ENCODE results near the gene ESPN. TPM values are rescaled to one million over a fixed set of nuclear protein-coding genes. Genes with fewer than 3 reads are reported as not detected.

ESPN gene
- total RNA-seq, 1 donor from 2014 or later, result 0.18 TPM

DNA sequence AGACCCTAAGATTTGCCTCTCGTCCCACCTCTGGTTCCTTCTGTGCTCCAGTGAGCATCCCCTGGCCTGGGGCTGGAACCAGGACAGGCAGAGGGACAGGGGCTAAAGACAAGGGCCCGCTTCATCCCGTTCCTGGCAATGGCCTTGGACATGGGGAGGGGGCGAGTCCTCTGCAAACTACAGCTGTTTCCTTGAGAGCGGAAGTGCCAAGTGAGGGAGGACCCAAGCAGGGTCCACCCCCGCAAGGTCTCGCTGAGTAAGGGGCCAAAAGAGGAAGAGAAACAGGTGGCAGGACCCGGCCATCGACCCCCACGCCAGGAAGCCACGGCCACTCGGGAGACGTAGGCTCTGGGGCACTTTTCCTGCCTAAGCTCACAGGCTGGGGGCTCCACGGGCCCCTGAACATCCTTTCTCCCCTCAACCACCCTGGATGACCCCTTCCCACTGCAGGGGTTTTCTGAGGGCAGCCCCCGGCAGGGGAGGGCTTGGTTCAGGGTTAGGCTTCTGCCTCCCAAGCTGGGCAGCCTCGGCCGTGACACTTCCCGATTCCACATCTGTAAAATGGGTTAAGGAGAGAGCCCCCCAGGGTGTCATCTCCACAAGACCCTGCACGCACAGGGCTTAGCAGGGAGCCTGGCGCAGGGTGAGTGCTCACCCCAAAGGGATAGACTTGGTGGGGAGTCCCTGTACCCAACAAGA, 84.8 kb downstream of the ESPN start:
- intact Hi-C loops (cut with micrococcal nuclease), result no loop called here
- Mint-ChIP-seq H3K4me3 (no peak overlapping the region), H3K27ac (no peak overlapping the region), H3K27me3 (peaks cover 5% of the 10 kb centered on the region), H3K9me3 (no peaks in the 10 kb centered on the region), H3K36me3 (ENCODE audit: low read depth) (no peaks in the 10 kb centered on the region), H3K4me1 (peaks cover 3% of the 10 kb centered on the region)
- CTCF ChIA-PET, result no interaction called here
- ATAC-seq (ENCODE audit: low read depth) (no peak), DNase-seq (no peak)
- TF ChIP-seq, protein P1, sequence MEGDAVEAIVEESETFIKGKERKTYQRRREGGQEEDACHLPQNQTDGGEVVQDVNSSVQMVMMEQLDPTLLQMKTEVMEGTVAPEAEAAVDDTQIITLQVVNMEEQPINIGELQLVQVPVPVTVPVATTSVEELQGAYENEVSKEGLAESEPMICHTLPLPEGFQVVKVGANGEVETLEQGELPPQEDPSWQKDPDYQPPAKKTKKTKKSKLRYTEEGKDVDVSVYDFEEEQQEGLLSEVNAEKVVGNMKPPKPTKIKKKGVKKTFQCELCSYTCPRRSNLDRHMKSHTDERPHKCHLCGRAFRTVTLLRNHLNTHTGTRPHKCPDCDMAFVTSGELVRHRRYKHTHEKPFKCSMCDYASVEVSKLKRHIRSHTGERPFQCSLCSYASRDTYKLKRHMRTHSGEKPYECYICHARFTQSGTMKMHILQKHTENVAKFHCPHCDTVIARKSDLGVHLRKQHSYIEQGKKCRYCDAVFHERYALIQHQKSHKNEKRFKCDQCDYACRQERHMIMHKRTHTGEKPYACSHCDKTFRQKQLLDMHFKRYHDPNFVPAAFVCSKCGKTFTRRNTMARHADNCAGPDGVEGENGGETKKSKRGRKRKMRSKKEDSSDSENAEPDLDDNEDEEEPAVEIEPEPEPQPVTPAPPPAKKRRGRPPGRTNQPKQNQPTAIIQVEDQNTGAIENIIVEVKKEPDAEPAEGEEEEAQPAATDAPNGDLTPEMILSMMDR (IDR thresholded peaks at IDR 0.05), result no peak
- POLR2A ChIA-PET, result no interaction called here

DNA sequence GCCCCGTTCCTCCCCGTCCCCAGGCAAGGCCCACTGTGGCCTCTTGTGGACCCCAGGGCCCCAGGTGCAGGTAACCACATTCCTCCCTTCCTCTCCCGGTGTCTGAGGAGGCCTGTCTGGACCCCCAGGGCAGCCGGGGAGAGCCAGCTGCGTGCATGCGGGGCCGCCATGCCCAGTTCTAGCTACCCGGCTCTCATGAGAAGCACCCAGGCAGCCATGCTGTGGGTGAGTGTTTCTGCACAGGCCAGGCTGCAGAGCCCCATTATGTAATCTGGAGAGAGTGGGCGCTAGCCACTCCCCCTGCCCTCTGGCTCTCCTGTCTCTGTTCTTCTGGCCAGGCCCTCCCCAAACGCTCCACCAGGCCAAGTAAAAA, 85.3 kb downstream of the ESPN start:
- no peaks in the 10 kb centered on the region for H3K9me3 Mint-ChIP-seq
- H3K4me1 Mint-ChIP-seq, result peaks cover 3% of the 10 kb centered on the region
- H3K27ac Mint-ChIP-seq, result no peak overlapping the region
- intact Hi-C loops (cut with micrococcal nuclease), result no loop called here
- TF ChIP-seq, protein P1 (IDR thresholded peaks at IDR 0.05), result no peak
- DNase-seq, result no peak
- ChIA-PET CTCF (no interaction called here), POLR2A (no interaction called here)
- H3K4me3 Mint-ChIP-seq, result no peak overlapping the region
- no peaks in the 10 kb centered on the region for H3K36me3 Mint-ChIP-seq (ENCODE audit: low read depth)
- ATAC-seq (ENCODE audit: low read depth), result no peak
- peaks cover 5% of the 10 kb centered on the region for H3K27me3 Mint-ChIP-seq

DNA sequence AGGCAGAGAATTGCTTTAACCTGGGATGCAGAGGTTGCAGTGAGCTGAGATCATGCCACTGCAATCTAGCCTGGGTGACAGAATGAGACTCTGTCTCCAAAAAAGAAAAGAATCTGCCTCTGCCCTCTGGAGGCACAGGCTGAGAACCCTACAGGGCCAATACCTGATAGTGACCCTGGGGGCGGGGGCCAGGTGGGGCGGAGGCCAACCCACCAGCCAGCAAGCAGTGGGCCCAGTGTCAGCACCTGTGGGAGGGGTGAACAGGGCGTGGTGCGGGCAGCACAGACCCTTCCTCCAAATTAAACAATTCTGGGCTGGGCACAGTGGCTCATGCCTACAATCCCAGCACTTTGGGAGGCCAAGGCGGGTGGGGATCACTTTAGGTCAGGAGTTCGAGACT, 85.9 kb downstream of the ESPN start:
- TF ChIP-seq, protein P1 (IDR thresholded peaks at IDR 0.05), result no peak
- no peaks in the 10 kb centered on the region for H3K36me3 Mint-ChIP-seq (ENCODE audit: low read depth)
- H3K9me3 Mint-ChIP-seq, result no peaks in the 10 kb centered on the region
- H3K27ac Mint-ChIP-seq, result no peak overlapping the region
- ChIA-PET POLR2A (no interaction called here), CTCF (no interaction called here)
- H3K4me1 Mint-ChIP-seq, result peaks cover 3% of the 10 kb centered on the region
- H3K4me3 Mint-ChIP-seq, result no peak overlapping the region
- H3K27me3 Mint-ChIP-seq, result peaks cover 2% of the 10 kb centered on the region
- ATAC-seq (ENCODE audit: low read depth) (no peak), DNase-seq (no peak)
- intact Hi-C loops (cut with micrococcal nuclease), result no loop called here

Other genes with a start within 250 kb of the ESPN start
- gene CHD5, start 244.5 kb upstream of the ESPN start, total RNA-seq, result 0.31 and 0.49 TPM in 2 replicates
- 614 and 621 TPM in 2 replicates for gene RPL22, start 225.2 kb upstream of the ESPN start, total RNA-seq
- gene RNF207, start 218.7 kb upstream of the ESPN start, total RNA-seq, result 3.3 and 4.1 TPM in 2 replicates
- 14.8 and 15.7 TPM in 2 replicates for gene ICMT, start 188.8 kb upstream of the ESPN start, total RNA-seq
- gene HES3, start 180.6 kb upstream of the ESPN start, total RNA-seq, result not detected in 2 replicates
- gene GPR153, start 163.7 kb upstream of the ESPN start, total RNA-seq, result 0.12 and 0.22 TPM in 2 replicates
- gene ACOT7, start 31.0 kb upstream of the ESPN start, total RNA-seq, result 12.3 and 12.7 TPM in 2 replicates
- not detected in 2 replicates for gene HES2, start 4.9 kb upstream of the ESPN start, total RNA-seq
- gene TNFRSF25, start 41.4 kb downstream of the ESPN start, total RNA-seq, result 2.5 and 2.8 TPM in 2 replicates
- gene PLEKHG5, start 66.9 kb downstream of the ESPN start, total RNA-seq, result 0.22 and 0.27 TPM in 2 replicates
- gene NOL9, start 129.7 kb downstream of the ESPN start, total RNA-seq, result 43.6 and 58.6 TPM in 2 replicates
- gene TAS1R1, start 130.5 kb downstream of the ESPN start, total RNA-seq, result not detected in 2 replicates
- gene ZBTB48, start 155.2 kb downstream of the ESPN start, total RNA-seq, result 53.2 and 53.8 TPM in 2 replicates
- 14.6 and 15.9 TPM in 2 replicates for gene KLHL21, start 178.1 kb downstream of the ESPN start, total RNA-seq
- 5.4 and 6.1 TPM in 2 replicates for gene PHF13, start 189.0 kb downstream of the ESPN start, total RNA-seq
- 16.2 and 21.3 TPM in 2 replicates for gene THAP3, start 200.1 kb downstream of the ESPN start, total RNA-seq